Endothelial cell of umbilical vein (primary cell): ENCODE results near the gene ALOX5AP. TPM values are rescaled to one million over a fixed set of nuclear protein-coding genes. Genes with fewer than 3 reads are reported as not detected.

ENCODE experiments used
- BruUV-seq: library from RNA; stranded (reverse); fragments of 400-500 nt; replicated peaks from 2 replicates; lab custom pipeline; 2021; lab: Mats Ljungman, UMichigan
- CTCF ChIA-PET: fragments of 300-600, 350-600 bp; sonication (Branson Sonifier 250); formaldehyde crosslinking; loops from one replicate; lab custom pipeline; 2021; ENCODE audit warnings: antibody characterized with exemption, inconsistent platforms; lab: Charles Lee
- POLR2A ChIA-PET: fragments of 300-600, 350-600 bp; sonication (Branson Sonifier 250); formaldehyde crosslinking; loops from one replicate; lab custom pipeline; 2021; ENCODE audit warnings: antibody characterized with exemption, inconsistent platforms; lab: Charles Lee
- DNase-seq: peaks from one replicate; pipeline ENCODE4 v3.0.0-alpha.2; 2011; ENCODE audit warnings: low read depth, low spot score
- FAIRE-seq: peaks from 2 replicates; lab custom pipeline; 2011; peaks lifted over from hg19 to GRCh38; lab: Jason Lieb, UNC
- H2AFZ ChIP-seq: 2 replicates; pipeline ENCODE4 v1.6.0; 2012; ENCODE audit warnings: low read depth, low read length, control low read depth, inconsistent platforms
- H3K27ac ChIP-seq: 2 replicates; pipeline ENCODE4 v1.5.1; 2011; ENCODE audit warnings: low read depth, mild to moderate bottlenecking, control low read depth, low read length, moderate library complexity; ENCODE audit not compliant: insufficient read depth
- H3K27me3 ChIP-seq, 2 experiments: 2 replicates each; pipeline versions ENCODE4 v1.6.0 to v1.6.1; 2011; ENCODE audit warnings: low read length in 2 of 2, mixed read lengths in 1 of 2; ENCODE audit not compliant: control insufficient read depth in 2 of 2, insufficient read depth in 2 of 2
- H3K36me3 ChIP-seq, 2 experiments: 2 replicates in 1 of 2; 3 replicates in 1 of 2; pipeline ENCODE4 v1.5.1; 2011; ENCODE audit warnings: low read length in 2 of 2, mild to moderate bottlenecking in 1 of 2, moderate library complexity in 1 of 2; ENCODE audit not compliant: control insufficient read depth in 2 of 2, insufficient read depth in 2 of 2; ENCODE audit errors: extremely low read depth in 1 of 2
- H3K4me1 ChIP-seq: 3 replicates; pipeline ENCODE4 v1.5.1; 2011; ENCODE audit warnings: mild to moderate bottlenecking, low read length; ENCODE audit not compliant: control insufficient read depth, insufficient read depth; ENCODE audit errors: extremely low read depth
- H3K4me2 ChIP-seq: 2 replicates; pipeline ENCODE4 v1.6.1; 2011; ENCODE audit warnings: low read length, control low read depth, mixed read lengths; ENCODE audit not compliant: insufficient read depth
- H3K4me3 ChIP-seq, 3 experiments: fragments of 200-600 bp in 1 of 3; sonication (generic), shearing (Covaris generic) in 1 of 3; replicated peaks in 1 of 3; 2 replicates each; pipeline ENCODE4 v1.5.1; 2011 to 2016; ENCODE audit warnings: control low read depth in 3 of 3, low read length in 3 of 3, mild to moderate bottlenecking in 2 of 3, inconsistent platforms in 1 of 3, low read depth in 1 of 3, moderate library complexity in 1 of 3; ENCODE audit not compliant: insufficient read depth in 1 of 3
- H3K79me2 ChIP-seq: 2 replicates; pipeline ENCODE4 v1.6.0; 2012; ENCODE audit warnings: low read length, inconsistent platforms; ENCODE audit not compliant: control insufficient read depth, insufficient read depth
- H3K9ac ChIP-seq: replicated peaks from 2 replicates; pipeline ENCODE3; 2011; ENCODE audit warnings: low read length, control low read depth; ENCODE audit not compliant: insufficient read depth; ENCODE audit errors: extremely low read depth
- H3K9me1 ChIP-seq: replicated peaks from 3 replicates; pipeline ENCODE4 v1.6.0; 2011; ENCODE audit warnings: mild to moderate bottlenecking, low read length; ENCODE audit not compliant: control insufficient read depth, insufficient read depth; ENCODE audit errors: extremely low read depth
- H3K9me3 ChIP-seq: replicated peaks from 2 replicates; pipeline ENCODE4 v1.5.1; 2012; ENCODE audit warnings: low read length, inconsistent platforms; ENCODE audit not compliant: control insufficient read depth, insufficient read depth
- H4K20me1 ChIP-seq: replicated peaks from 2 replicates; pipeline ENCODE3; 2011; ENCODE audit warnings: mild to moderate bottlenecking, low read length; ENCODE audit not compliant: control insufficient read depth, insufficient read depth; ENCODE audit errors: extremely low read depth
- EZH2 ChIP-seq: IDR thresholded peaks from 2 replicates; pipeline ENCODE4 v1.6.1; 2012; ENCODE audit warnings: borderline replicate concordance, low read depth, mild to moderate bottlenecking, moderate library complexity, low read length, inconsistent platforms; ENCODE audit not compliant: severe bottlenecking
- FOS ChIP-seq: IDR thresholded peaks from 2 replicates; pipeline ENCODE4 v1.6.1; 2011; ENCODE audit warnings: mild to moderate bottlenecking, low read length, moderate library complexity, borderline replicate concordance; ENCODE audit not compliant: insufficient read depth
- GATA2 ChIP-seq: IDR thresholded peaks from 2 replicates; pipeline ENCODE4 v1.7.0; 2011; ENCODE audit warnings: low read depth, mild to moderate bottlenecking, moderate library complexity, mixed read lengths, low read length; ENCODE audit not compliant: insufficient read length, insufficient read depth
- JUN ChIP-seq: IDR thresholded peaks from 2 replicates; pipeline ENCODE4 v1.6.1; 2011; ENCODE audit warnings: borderline replicate concordance, low read depth; ENCODE audit not compliant: insufficient read length, insufficient read depth
- MYC ChIP-seq: IDR thresholded peaks from one replicate; pipeline ENCODE4 v1.6.1; 2011; ENCODE audit warnings: mild to moderate bottlenecking, low read depth, low read length
- POLR2A ChIP-seq: IDR thresholded peaks from 2 replicates; pipeline ENCODE4 v1.6.1; 2012; ENCODE audit warnings: low read depth, mild to moderate bottlenecking, control low read depth, low read length
- POLR2AphosphoS5 ChIP-seq: IDR thresholded peaks from 2 replicates; pipeline ENCODE4 v1.6.1; 2012; ENCODE audit warnings: low read depth, mild to moderate bottlenecking, control low read depth, low read length, moderate library complexity; ENCODE audit not compliant: insufficient read depth
- dilution Hi-C: fragments of 300-500 bp; cut with MboI; formaldehyde crosslinking; loops from one replicate; pipeline ENCODE4 v1.15.0; 2019; ENCODE audit warnings: low sequenced_read_pairs; ENCODE audit not compliant: extremely low pct_ligation_motif_present
- intact Hi-C: fragments of 100-400 bp; cut with micrococcal nuclease; formaldehyde crosslinking; loops from one replicate; pipeline ENCODE4 v1.10.0; 2022
- polyA plus RNA-seq, 4 experiments: library from polyadenylated mRNA; depleted of rRNA in 3 of 4; stranded (reverse) in 3 of 4; unstranded in 1 of 4; fragments of >200 nt; gene quantifications; 2 replicates each; pipeline versions ENCODE4 v1.2.1 to v1.2.3, GENCODE V29; 2011 to 2012; ENCODE audit warnings: missing spikeins in 1 of 4
- total RNA-seq: library from RNA; stranded (reverse); gene quantifications from 2 replicates; pipeline ENCODE4 v1.2.3, GENCODE V29; 2021
- TF ChIP-seq, protein P1 (sequence below): IDR thresholded peaks from 2 replicates; pipeline ENCODE4 v1.6.1; 2011; ENCODE audit not compliant: insufficient read depth, insufficient read length
- TF ChIP-seq, protein P2 (sequence below), 2 donors: IDR thresholded peaks; 1 replicate in 1 of 2; 2 replicates in 1 of 2; pipeline ENCODE4 v1.5.1; 2011; ENCODE audit warnings: low read length in 2 of 2, mild to moderate bottlenecking in 2 of 2, moderate library complexity in 2 of 2, control low read depth in 1 of 2, inconsistent platforms in 1 of 2, low read depth in 1 of 2; ENCODE audit not compliant: insufficient read depth in 1 of 2; ENCODE audit errors: extremely low read depth in 1 of 2

The ALOX5AP gene
- total and polyA plus RNA-seq, 2 donors (not counting 3 experiments of a cell fraction or from before 2014, with no cell fraction given): 1.8 TPM; not detected in 1

DNA sequence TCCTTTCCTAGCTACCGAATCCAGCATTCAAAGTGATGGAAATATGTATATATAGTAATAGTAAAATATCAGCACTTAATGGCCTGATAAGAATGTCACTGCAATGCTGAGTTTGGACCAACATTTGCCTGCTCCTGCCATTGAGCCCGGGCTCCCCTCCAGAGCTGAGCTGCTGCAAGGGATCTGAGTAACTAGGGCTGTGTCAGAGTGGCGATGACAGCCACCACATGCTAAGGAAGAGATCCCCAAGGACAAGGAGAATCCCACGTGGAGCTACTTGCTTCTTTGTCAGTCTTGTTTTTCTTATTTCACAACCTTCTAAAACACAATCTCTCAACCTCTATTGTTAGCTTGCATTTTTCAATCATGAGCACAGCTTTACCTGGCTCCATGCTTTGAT lies 19.5 kb upstream of the ALOX5AP start:
- Histone ChIP-seq H3K9ac (no peak overlapping the region), H2AFZ (no peak overlapping the region), H3K9me3 (no peaks in the 10 kb centered on the region), H3K36me3 (no peaks in the 10 kb centered on the region), H3K9me1 (no peaks in the 10 kb centered on the region), H3K27ac (no peak overlapping the region), H3K79me2 (no peaks in the 10 kb centered on the region), H3K27me3 (no peaks in the 10 kb centered on the region), H4K20me1 (no peaks in the 10 kb centered on the region), H3K4me3 (no peak overlapping the region), H3K4me1 (peaks cover 13% of the 10 kb centered on the region), H3K4me2 (no peak overlapping the region)
- no peak for FAIRE-seq
- CTCF ChIA-PET: interaction anchor here (0.8 to 2.3 kb wide), 6 partner anchors 21 to 329 kb away, joined by 3 to 5 read pairs (median 3); no protein-coding TSS in a partner anchor
- intact Hi-C loops: no loop called here
- no peak for DNase-seq
- BruUV-seq: no TSS peak
- POLR2A ChIA-PET: no interaction called here
- TF ChIP-seq POLR2A: no peak
- TF ChIP-seq, protein P1, sequence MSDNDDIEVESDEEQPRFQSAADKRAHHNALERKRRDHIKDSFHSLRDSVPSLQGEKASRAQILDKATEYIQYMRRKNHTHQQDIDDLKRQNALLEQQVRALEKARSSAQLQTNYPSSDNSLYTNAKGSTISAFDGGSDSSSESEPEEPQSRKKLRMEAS: no peak
- TF ChIP-seq JUN: no peak
- no peak for TF ChIP-seq POLR2AphosphoS5
- no peak for TF ChIP-seq GATA2
- dilution Hi-C loops: no loop called here

DNA sequence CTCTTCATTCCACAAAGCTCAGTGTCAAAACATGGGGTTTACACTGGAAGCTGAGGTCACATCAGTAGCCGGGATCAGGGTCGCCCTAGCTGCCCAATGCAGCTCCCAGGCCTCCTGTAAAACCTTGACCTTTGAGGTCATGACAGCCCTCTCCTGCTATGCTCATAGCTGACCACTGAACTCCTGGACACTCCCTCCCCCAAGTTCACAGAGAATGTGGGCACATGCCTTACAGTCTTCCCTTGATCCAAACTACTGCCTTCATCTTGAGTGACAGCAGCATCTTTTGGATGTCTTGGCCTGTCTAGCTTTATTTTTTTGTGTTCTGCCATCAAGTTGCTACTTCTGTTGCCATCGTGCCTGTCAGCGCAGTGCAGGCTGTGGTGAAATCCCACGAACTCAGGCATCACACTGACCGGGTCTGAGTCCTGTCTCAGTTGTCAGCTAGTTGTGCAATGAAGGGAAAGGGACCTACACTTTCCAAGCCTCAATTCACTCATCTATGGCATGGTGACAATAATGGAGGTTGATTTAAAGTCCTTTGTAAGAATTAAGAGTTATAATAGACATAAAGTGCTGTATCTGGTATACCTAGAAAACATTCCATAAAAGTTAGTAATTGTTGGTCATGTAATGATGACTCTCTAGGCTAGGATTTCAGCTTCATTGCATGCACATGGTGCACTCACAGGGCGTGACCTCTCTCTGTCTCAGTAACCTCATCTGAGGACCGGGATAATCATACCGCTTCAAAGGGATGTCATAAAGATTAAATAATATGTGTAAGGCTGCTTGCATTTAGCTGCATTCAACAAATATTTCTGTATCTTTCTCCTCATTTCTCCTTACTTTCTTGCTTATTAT lies 16.4 kb upstream of the ALOX5AP start:
- H2AFZ ChIP-seq: no peak overlapping the region
- TF ChIP-seq POLR2AphosphoS5: no peak
- TF ChIP-seq, protein P1: no peak
- no peak for TF ChIP-seq MYC
- TF ChIP-seq, protein P2, sequence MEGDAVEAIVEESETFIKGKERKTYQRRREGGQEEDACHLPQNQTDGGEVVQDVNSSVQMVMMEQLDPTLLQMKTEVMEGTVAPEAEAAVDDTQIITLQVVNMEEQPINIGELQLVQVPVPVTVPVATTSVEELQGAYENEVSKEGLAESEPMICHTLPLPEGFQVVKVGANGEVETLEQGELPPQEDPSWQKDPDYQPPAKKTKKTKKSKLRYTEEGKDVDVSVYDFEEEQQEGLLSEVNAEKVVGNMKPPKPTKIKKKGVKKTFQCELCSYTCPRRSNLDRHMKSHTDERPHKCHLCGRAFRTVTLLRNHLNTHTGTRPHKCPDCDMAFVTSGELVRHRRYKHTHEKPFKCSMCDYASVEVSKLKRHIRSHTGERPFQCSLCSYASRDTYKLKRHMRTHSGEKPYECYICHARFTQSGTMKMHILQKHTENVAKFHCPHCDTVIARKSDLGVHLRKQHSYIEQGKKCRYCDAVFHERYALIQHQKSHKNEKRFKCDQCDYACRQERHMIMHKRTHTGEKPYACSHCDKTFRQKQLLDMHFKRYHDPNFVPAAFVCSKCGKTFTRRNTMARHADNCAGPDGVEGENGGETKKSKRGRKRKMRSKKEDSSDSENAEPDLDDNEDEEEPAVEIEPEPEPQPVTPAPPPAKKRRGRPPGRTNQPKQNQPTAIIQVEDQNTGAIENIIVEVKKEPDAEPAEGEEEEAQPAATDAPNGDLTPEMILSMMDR (IDR thresholded peaks at IDR 0.05; ENCODE audit: extremely low read depth in 1 of 2, insufficient read depth in 1 of 2, low read depth in 1 of 2, low read length in 2 of 2): no peak
- TF ChIP-seq GATA2: no peak
- TF ChIP-seq EZH2: no peak
- TF ChIP-seq POLR2A: no peak
- TF ChIP-seq JUN: no peak
- TF ChIP-seq FOS: no peak
- no peak overlapping the region for H3K27ac ChIP-seq
- H3K9me3 ChIP-seq: no peaks in the 10 kb centered on the region
- FAIRE-seq (no peak), DNase-seq (no peak)
- POLR2A ChIA-PET: no interaction called here
- H3K27me3 ChIP-seq: no peaks in the 10 kb centered on the region
- CTCF ChIA-PET: interaction anchor here (1.3 kb wide), 1 partner anchor 20 kb away, joined by 3 read pairs; no protein-coding TSS in a partner anchor
- H4K20me1 ChIP-seq: no peaks in the 10 kb centered on the region
- no peak overlapping the region for H3K9ac ChIP-seq
- H3K4me2 ChIP-seq: no peak overlapping the region
- no peaks in the 10 kb centered on the region for H3K9me1 ChIP-seq
- no peak overlapping the region for H3K4me3 ChIP-seq
- no TSS peak for BruUV-seq
- dilution Hi-C loops: no loop called here
- intact Hi-C loops: no loop called here
- no peaks in the 10 kb centered on the region for H3K4me1 ChIP-seq
- no peaks in the 10 kb centered on the region for H3K36me3 ChIP-seq
- H3K79me2 ChIP-seq: no peaks in the 10 kb centered on the region
